Activated T-cell treated with anti-CD3 and anti-CD28 coated beads, Interleukin-2, amount 50 U/mL, for 72 hours (primary cell): Measurements from ENCODE around the gene DPEP1. TPM values are rescaled to one million over a fixed set of nuclear protein-coding genes. Genes with fewer than 3 reads are reported as not detected.

Source experiments
- ATAC-seq, 2 donors: fragments of 150-1000 bp; cut with Tn5 transposase; replicated peaks in 1 of 2; 2 replicates each; pipeline ENCODE4 v1.10.0; 2021; ENCODE audit warnings: moderate library complexity in 2 of 2, mild to moderate bottlenecking in 1 of 2
- DNase-seq, 2 donors: peaks; one replicate each; pipeline ENCODE4 v3.0.0; 2021 to 2022; ENCODE audit warnings: mixed read lengths in 1 of 2
- H3K27ac Mint-ChIP-seq: one replicate; pipeline ENCODE4 v1.8.0; 2022; ENCODE audit warnings: mild to moderate bottlenecking, moderate library complexity, mixed read lengths
- H3K27me3 Mint-ChIP-seq: one replicate; pipeline ENCODE4 v1.8.0; 2022; ENCODE audit warnings: low read depth, mixed read lengths
- H3K36me3 Mint-ChIP-seq, 2 donors: one replicate each; pipeline ENCODE4 v1.8.0; 2022; ENCODE audit warnings: mixed read lengths in 2 of 2, mild to moderate bottlenecking in 1 of 2; ENCODE audit not compliant: insufficient read depth in 2 of 2
- H3K4me1 Mint-ChIP-seq: one replicate; pipeline ENCODE4 v1.8.0; 2022; ENCODE audit warnings: low read depth, mixed read lengths
- H3K4me3 Mint-ChIP-seq, 2 donors: one replicate each; pipeline ENCODE4 v1.8.0; 2022; ENCODE audit warnings: mild to moderate bottlenecking in 2 of 2, mixed read lengths in 2 of 2, moderate library complexity in 2 of 2
- H3K9me3 Mint-ChIP-seq, 2 donors: one replicate each; pipeline ENCODE4 v1.8.0; 2022; ENCODE audit warnings: mixed read lengths in 2 of 2
- total RNA-seq, 2 donors: library from RNA; stranded (reverse); gene quantifications; one replicate each; pipeline ENCODE4 v1.2.3, GENCODE V29; 2022

The DPEP1 gene
- total RNA-seq, 2 donors from 2014 or later, result not detected

DNA sequence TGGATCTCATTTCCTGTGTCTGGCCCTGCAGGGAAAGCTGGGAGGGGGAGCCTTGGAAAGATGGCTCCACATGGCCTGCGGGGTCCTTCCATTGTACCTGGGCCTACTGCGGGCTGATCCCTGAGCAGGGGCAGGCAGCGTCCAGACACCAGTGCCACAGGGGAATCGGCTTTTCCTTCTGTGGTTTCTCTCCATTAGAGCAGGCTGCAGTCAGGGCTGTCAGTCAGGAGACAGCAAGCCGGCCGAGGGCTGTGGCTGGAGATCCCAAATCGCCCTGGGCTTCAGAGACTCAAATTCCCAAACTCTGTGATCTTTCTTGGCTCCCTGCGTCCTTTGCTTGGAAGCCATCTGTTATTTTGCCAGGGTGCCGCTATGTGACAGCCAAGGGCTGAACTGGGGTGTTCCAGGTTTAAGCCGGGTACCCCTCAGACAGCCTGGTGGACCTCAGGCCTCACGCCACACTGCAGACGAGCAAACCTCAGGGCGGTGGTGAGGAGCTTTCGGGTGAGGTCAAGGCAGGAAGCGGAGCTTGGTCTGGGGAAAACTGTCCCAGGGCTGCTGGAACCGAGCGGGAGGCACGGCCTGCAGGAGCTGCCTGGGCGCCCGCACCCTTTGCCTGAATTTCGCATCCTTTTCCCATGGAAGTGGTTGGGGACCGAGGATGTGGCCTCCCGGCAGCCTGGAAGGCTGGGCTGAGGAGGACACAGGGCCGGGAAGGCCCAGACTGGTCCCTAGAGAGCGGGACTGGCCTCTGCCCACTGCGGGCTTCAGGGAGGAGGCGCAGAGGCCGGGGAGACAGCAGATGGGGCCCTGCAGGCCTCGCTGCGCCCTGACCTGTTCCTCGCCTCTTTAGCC, 39.4 kb upstream of the DPEP1 start:
- DNase-seq (no peak), ATAC-seq (no peak)
- peaks cover 8% of the 10 kb centered on the region for H3K27me3 Mint-ChIP-seq
- no peaks in the 10 kb centered on the region for H3K9me3 Mint-ChIP-seq
- no peaks in the 10 kb centered on the region for H3K36me3 Mint-ChIP-seq
- H3K4me1 Mint-ChIP-seq, result no peaks in the 10 kb centered on the region
- H3K4me3 Mint-ChIP-seq, result peak overlapping the region; percentile 58 to 77
- no peak overlapping the region for H3K27ac Mint-ChIP-seq

DNA sequence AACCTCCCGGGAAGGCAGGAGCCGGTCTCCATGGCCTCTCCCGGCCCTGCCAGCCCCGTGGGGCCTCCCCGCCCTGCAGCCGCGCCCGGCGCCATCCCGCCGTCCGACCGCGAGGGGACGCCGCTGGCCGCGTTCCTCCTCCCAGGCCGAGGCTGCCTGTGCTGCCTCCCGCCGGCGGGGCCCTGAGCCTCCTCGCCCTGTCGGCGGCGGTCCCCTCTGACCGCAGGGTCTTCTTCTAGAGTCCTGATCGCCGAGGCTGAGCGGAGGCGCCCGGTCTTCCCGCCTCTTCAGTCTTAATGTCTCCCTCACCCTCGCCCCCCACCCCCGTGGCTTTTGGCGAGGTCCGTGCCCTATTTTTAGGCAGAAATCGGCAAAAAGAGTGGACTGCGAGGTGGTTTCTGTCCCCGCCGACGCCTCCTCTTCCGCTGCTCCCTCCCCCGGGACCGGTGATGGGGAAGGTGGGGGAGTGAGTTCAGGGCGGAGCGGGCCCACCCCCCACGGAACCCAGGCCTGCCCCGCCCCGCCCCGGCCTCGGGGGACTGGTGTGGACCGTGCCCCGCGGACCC, 38.7 kb upstream of the DPEP1 start:
- Mint-ChIP-seq H3K4me3 (peak overlapping the region; percentile 74 to 77), H3K36me3 (no peaks in the 10 kb centered on the region), H3K27ac (no peak overlapping the region)

DNA sequence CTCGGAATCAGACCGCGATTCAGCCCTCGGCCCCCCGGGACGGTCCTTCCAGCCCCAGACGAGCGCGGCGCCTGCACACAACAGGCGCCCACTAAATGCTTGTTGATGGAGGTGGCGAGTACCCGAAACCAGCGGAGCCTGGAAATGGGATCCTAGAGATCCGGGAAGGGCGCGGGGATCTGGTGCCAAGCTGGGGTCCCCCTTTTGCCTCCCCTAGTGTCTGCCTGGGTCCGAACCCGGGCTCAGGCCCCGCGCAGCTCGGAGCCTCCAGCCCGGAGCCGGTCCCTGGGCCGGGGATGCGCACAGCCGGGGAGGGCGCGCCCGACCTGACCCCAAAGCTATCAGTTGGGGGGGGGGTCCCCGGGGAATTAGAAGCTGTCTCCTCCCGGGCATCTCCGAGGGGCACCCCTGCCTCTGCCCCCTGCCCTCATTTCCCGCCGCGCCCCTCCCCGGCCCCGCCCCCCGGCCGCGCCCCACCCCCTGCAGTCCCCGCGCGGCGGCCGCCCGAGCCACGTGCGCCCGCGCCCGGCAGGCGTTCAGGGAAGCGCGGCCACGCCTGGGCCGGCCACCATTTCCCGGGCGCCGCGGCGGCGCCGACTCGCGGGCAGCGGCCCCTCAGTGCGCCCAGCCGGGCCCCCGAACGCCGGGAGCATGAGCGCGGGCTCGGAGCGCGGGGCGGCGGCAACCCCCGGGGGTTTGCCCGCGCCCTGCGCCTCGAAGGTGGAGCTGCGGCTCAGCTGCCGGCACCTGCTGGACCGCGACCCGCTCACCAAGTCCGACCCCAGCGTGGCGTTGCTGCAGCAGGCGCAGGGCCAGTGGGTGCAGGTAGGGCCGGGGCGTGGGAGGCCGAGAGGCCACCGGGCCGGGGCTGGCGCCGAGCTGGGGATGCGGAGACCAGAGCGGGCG, 37.9 kb upstream of the DPEP1 start, which contains the start of gene CPNE7:
CPNE7 (plus strand) TSS at position 512 of the 906 bp plus-strand sequence; CDS start at position 652, 140 bp downstream.
- H3K36me3 Mint-ChIP-seq, result no peaks in the 10 kb centered on the region
- peak; percentile 24 to 34 for ATAC-seq

More for the DNA sequence above, 38.7 kb upstream of the DPEP1 start:
- Mint-ChIP-seq H3K9me3 (no peaks in the 10 kb centered on the region), H3K27me3 (peaks cover 8% of the 10 kb centered on the region), H3K4me1 (no peaks in the 10 kb centered on the region)
- ATAC-seq, result peak; percentile 66 to 83
- peak; percentile 74 to 81 for DNase-seq

DNA sequence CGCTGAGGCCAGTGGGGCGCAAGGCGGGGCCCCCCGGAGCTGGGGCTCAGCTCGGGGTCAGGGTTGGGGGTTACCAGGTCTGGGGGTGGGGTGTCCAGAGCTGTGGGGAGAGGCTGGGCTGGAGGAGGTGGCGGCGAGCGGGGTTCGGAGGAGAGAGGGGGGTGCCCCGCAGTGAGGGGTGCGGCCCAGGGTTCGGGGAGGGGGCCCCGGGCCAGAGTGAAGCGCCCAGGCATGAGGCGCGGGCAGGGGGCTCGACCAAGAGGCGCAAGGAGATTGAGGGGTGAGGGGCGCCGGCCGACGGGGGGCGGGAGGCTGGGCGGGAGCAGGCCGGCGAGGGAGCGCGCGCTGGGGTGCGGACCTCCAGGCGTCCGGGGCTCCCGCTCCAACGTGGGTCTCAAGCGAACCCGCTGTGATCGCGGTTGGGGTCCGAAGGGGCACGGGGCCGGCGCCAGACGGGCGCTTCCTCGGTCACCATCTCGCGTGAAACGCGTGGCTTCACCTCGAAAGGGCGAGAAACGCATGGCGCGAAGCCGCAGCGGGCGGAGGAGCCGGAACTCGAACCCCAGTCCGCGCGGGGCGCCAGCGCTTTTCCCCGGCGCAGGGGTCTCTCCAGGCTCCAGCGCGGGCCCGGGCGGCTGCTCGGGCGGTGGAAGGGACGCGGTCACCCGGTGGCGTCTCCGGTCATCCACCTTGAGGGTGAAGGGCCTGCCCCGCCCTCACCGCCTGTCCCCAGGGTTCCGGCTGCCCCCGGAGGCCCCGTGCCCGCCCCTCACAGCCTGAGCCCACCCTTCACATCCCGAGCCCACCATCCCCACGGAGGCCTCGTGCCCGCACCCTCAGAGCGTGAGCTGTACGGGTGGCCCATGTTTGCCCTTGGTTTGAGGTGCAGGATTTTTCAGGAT, 37.0 kb upstream of the DPEP1 start:
- H3K9me3 Mint-ChIP-seq, result no peaks in the 10 kb centered on the region
- H3K36me3 Mint-ChIP-seq, result no peaks in the 10 kb centered on the region
- H3K4me1 Mint-ChIP-seq, result no peaks in the 10 kb centered on the region
- no peak overlapping the region for H3K27ac Mint-ChIP-seq
- H3K4me3 Mint-ChIP-seq, result peak overlapping the region in 1 of 2 donors; percentile 27
- DNase-seq (no peak), ATAC-seq (no peak)
- H3K27me3 Mint-ChIP-seq, result peaks cover 8% of the 10 kb centered on the region

More for the DNA sequence above, 37.9 kb upstream of the DPEP1 start, which contains the start of gene CPNE7:
- peak in 1 of 2 donors; percentile 33 for DNase-seq
- no peaks in the 10 kb centered on the region for H3K4me1 Mint-ChIP-seq
- peak within 1 kb of the TSS; percentile 74 to 77 for H3K4me3 Mint-ChIP-seq
- H3K9me3 Mint-ChIP-seq, result no peaks in the 10 kb centered on the region
- H3K27ac Mint-ChIP-seq, result no peak within 1 kb of the TSS
- H3K27me3 Mint-ChIP-seq, result peaks cover 8% of the 10 kb centered on the region

DNA sequence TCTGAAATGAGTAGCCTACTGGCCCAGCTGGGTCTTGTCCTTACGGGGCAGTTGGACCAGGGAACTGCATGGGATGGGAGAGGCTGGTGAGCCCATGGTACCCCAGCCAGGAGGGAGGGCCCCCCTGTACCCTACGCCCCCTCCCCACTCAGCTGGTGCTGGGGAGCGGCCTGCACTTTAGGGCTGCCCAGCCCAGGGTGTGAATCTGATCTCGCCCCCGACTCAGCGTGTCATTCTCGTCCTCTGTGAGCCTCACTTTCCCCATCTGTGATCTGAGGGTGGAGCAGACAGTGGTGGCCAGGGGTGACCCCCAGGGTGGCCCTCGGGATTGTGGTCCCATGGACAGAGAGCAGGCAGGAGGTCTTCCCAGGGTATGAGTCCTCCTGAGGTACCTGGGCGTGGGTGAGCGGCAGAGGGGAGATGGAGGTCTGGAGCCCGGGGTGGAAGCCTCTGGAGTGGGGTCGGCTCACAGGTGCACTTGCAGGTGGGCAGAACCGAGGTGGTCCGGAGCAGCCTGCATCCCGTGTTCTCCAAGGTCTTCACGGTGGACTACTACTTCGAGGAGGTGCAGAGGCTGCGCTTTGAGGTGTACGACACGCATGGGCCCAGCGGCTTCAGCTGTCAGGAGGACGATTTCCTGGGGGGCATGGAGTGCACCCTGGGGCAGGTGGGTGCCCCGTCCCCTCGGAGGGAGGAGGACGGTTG, 36.2 kb upstream of the DPEP1 start:
- Mint-ChIP-seq H3K9me3 (no peaks in the 10 kb centered on the region), H3K36me3 (no peaks in the 10 kb centered on the region), H3K4me1 (no peaks in the 10 kb centered on the region), H3K27ac (no peak overlapping the region), H3K27me3 (peaks cover 8% of the 10 kb centered on the region), H3K4me3 (peak overlapping the region in 1 of 2 donors; percentile 5)
- DNase-seq (no peak), ATAC-seq (no peak)

DNA sequence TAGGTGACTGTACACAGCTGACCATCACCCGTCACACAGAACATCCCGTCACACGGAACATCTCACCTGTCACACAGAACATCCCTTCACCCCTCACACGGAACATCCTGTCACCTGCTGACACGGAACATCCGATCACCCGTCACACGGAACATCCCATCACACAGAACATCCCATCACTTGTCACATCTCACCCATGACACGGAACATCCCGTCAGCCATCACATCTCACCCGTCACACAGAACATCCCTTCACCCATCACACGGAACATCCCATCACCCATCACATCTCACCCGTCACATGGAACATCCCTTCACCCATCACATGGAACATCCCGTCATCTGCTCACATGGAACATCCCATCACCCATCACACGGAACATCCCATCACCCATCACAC, 34.1 kb upstream of the DPEP1 start:
- Mint-ChIP-seq H3K4me1 (no peaks in the 10 kb centered on the region), H3K27me3 (no peaks in the 10 kb centered on the region), H3K4me3 (no peak overlapping the region), H3K9me3 (no peaks in the 10 kb centered on the region), H3K36me3 (no peaks in the 10 kb centered on the region), H3K27ac (no peak overlapping the region)
- ATAC-seq, result no peak
- DNase-seq, result no peak

DNA sequence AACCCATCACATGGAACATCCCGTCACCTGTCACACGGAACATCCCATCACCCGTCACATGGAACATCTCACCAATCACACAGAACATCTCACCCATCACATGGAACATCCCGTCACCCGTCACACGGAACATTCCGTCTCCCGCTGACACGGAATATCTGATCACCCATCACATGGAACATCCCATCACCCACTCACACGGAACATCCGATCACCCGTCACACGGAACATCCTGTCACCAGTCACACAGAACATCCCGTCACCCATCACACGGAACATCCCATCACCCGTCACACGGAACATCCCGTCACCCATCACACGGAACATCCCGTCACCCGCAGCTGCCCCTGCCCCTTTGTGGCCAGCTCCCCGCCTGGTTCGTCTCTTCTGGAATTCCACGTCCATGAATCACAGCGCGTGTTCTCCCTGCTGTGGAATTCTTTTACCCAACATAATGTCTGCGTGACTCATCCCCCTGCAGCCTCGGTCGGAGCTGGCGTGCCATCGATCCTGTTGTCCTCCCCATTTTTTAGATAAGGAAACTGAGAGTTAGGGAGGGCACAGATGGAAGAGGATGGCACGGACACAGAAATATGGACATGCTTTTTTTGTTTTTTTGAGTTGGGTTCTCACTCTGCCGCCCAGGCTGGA, 32.3 kb upstream of the DPEP1 start:
- Mint-ChIP-seq H3K4me1 (no peaks in the 10 kb centered on the region), H3K9me3 (no peaks in the 10 kb centered on the region), H3K27ac (no peak overlapping the region), H3K4me3 (no peak overlapping the region), H3K27me3 (no peaks in the 10 kb centered on the region), H3K36me3 (no peaks in the 10 kb centered on the region)
- DNase-seq (no peak), ATAC-seq (no peak)

DNA sequence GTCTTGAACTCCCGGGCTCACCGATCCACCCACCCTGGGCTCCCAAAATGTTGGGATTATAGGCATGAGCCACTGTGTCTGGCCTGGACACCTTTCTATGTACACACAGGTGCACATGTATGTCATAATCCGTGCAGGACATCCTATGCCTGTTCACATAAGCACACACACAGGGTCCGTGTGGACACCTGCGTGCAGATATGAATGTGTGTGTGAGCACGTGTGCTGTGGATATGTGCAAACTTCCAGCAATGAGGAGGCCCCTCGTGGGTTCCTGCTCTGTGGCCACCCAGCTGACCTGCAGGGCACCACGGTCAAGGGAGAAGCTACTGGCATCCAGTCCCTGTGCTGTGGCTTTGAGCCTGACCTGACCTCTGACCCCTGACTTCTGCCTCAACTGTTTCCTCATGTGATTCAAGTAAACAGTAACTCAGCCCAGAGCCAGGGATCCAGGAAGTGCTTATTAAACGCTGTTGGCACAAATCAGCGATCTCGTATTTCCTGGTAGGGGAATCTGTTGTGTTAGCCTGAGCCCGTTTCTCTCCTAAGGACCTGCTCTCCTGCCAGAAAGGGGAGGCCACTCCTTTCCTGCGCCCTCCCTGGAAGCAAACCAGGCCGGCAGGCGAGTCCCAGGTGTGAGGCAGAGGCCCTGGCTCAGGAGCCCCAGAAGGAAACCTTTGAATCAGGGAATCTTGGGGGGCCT, 31.4 kb upstream of the DPEP1 start:
- Mint-ChIP-seq H3K4me1 (no peaks in the 10 kb centered on the region), H3K27me3 (no peaks in the 10 kb centered on the region), H3K27ac (no peak overlapping the region), H3K9me3 (no peaks in the 10 kb centered on the region), H3K36me3 (no peaks in the 10 kb centered on the region), H3K4me3 (no peak overlapping the region)
- ATAC-seq (no peak), DNase-seq (no peak)

DNA sequence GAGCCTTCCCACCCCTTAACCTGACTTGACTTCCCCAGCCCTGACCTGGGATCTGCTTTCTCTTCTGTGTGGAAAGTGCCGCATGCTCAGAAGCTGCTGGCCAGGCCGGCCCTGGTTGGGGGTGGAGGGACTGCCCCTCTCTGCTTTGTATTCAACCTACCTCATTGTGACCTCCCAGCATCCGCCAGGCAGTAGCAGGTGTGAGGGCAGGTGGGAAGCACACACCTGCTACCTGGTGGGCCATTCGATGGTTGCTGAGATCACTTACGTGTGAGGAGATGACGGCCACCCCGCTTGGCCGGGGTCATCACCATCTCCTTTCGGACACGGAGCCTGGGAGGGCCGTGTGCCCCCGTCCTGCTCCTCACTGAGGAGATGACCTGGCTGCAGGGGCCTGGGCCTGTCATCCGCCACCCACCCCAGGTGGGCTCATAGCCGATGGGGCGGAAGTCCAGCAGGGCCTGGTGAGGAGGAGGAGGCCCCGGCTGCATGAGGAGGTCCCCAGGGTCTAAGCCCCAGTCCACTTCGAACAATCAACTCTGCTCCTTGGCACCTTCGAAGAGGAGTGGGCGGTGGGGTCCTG, 30.7 kb upstream of the DPEP1 start:
- no peak for DNase-seq
- no peak overlapping the region for H3K4me3 Mint-ChIP-seq
- no peaks in the 10 kb centered on the region for H3K4me1 Mint-ChIP-seq

DNA sequence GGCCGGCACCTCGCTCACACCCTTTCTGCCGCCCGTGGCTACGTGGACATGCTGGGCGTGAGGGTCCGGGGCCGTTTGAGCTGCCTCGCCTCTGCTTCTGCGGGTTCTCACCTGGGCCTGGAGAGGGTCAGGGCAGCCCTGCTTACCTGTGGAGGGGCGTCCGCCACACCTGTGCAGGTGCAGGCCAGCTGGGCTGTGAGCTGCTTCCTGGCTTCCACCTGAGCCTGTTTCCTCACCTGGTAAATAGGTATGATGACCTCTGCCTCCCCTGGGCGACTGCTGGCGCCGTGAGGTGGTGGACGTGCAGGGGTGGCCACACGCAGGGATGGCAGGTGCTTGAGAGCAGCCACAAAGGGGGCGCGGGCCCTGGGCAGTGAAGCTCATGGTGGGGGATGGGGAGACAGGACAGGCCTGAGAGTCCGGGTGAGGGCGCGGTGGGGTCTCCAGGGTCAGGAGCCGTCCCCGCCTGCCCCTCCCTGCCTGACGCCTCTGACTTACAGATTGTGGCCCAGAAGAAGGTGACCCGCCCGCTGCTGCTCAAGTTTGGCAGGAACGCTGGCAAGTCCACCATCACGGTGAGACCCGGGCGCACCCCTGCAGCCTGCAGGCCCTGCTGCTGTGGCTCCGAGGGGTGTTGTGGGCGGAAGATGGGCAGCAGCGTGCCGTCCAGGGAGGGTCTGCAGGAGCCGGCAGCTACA, 30.1 kb upstream of the DPEP1 start:
- ATAC-seq (no peak), DNase-seq (no peak)
- Mint-ChIP-seq H3K27ac (no peak overlapping the region), H3K4me3 (no peak overlapping the region), H3K9me3 (no peaks in the 10 kb centered on the region), H3K36me3 (peaks cover 0 to 2% of the 10 kb centered on the region in 2 donors), H3K27me3 (no peaks in the 10 kb centered on the region), H3K4me1 (no peaks in the 10 kb centered on the region)

More for the DNA sequence above, 30.7 kb upstream of the DPEP1 start:
- Mint-ChIP-seq H3K9me3 (no peaks in the 10 kb centered on the region), H3K36me3 (peaks cover 0 to 2% of the 10 kb centered on the region in 2 donors), H3K27me3 (no peaks in the 10 kb centered on the region), H3K27ac (no peak overlapping the region)
- ATAC-seq, result no peak
